Endothelial cell of umbilical vein (primary cell): Measurements from ENCODE around the gene ZC3H6. TPM values are rescaled to one million over a fixed set of nuclear protein-coding genes. Genes with fewer than 3 reads are reported as not detected.

Experiments
- BruUV-seq: library from RNA; stranded (reverse); fragments of 400-500 nt; replicated peaks from 2 replicates; lab custom pipeline; 2021; lab: Mats Ljungman, UMichigan
- CTCF ChIA-PET: fragments of 300-600, 350-600 bp; sonication (Branson Sonifier 250); formaldehyde crosslinking; loops from one replicate; lab custom pipeline; 2021; ENCODE audit warnings: antibody characterized with exemption, inconsistent platforms; lab: Charles Lee
- POLR2A ChIA-PET: fragments of 300-600, 350-600 bp; sonication (Branson Sonifier 250); formaldehyde crosslinking; loops from one replicate; lab custom pipeline; 2021; ENCODE audit warnings: antibody characterized with exemption, inconsistent platforms; lab: Charles Lee
- DNase-seq: peaks from one replicate; pipeline ENCODE4 v3.0.0-alpha.2; 2011; ENCODE audit warnings: low read depth, low spot score
- FAIRE-seq: peaks from 2 replicates; lab custom pipeline; 2011; peaks lifted over from hg19 to GRCh38; lab: Jason Lieb, UNC
- H2AFZ ChIP-seq: 2 replicates; pipeline ENCODE4 v1.6.0; 2012; ENCODE audit warnings: low read depth, low read length, control low read depth, inconsistent platforms
- H3K27ac ChIP-seq: 2 replicates; pipeline ENCODE4 v1.5.1; 2011; ENCODE audit warnings: low read depth, mild to moderate bottlenecking, control low read depth, low read length, moderate library complexity; ENCODE audit not compliant: insufficient read depth
- H3K27me3 ChIP-seq, 2 experiments: 2 replicates each; pipeline versions ENCODE4 v1.6.0 to v1.6.1; 2011; ENCODE audit warnings: low read length in 2 of 2, mixed read lengths in 1 of 2; ENCODE audit not compliant: control insufficient read depth in 2 of 2, insufficient read depth in 2 of 2
- H3K36me3 ChIP-seq, 2 experiments: 2 replicates in 1 of 2; 3 replicates in 1 of 2; pipeline ENCODE4 v1.5.1; 2011; ENCODE audit warnings: low read length in 2 of 2, mild to moderate bottlenecking in 1 of 2, moderate library complexity in 1 of 2; ENCODE audit not compliant: control insufficient read depth in 2 of 2, insufficient read depth in 2 of 2; ENCODE audit errors: extremely low read depth in 1 of 2
- H3K4me1 ChIP-seq: 3 replicates; pipeline ENCODE4 v1.5.1; 2011; ENCODE audit warnings: mild to moderate bottlenecking, low read length; ENCODE audit not compliant: control insufficient read depth, insufficient read depth; ENCODE audit errors: extremely low read depth
- H3K4me2 ChIP-seq: 2 replicates; pipeline ENCODE4 v1.6.1; 2011; ENCODE audit warnings: low read length, control low read depth, mixed read lengths; ENCODE audit not compliant: insufficient read depth
- H3K4me3 ChIP-seq, 3 experiments: fragments of 200-600 bp in 1 of 3; sonication (generic), shearing (Covaris generic) in 1 of 3; replicated peaks in 1 of 3; 2 replicates each; pipeline ENCODE4 v1.5.1; 2011 to 2016; ENCODE audit warnings: control low read depth in 3 of 3, low read length in 3 of 3, mild to moderate bottlenecking in 2 of 3, inconsistent platforms in 1 of 3, low read depth in 1 of 3, moderate library complexity in 1 of 3; ENCODE audit not compliant: insufficient read depth in 1 of 3
- H3K79me2 ChIP-seq: 2 replicates; pipeline ENCODE4 v1.6.0; 2012; ENCODE audit warnings: low read length, inconsistent platforms; ENCODE audit not compliant: control insufficient read depth, insufficient read depth
- H3K9ac ChIP-seq: replicated peaks from 2 replicates; pipeline ENCODE3; 2011; ENCODE audit warnings: low read length, control low read depth; ENCODE audit not compliant: insufficient read depth; ENCODE audit errors: extremely low read depth
- H3K9me1 ChIP-seq: replicated peaks from 3 replicates; pipeline ENCODE4 v1.6.0; 2011; ENCODE audit warnings: mild to moderate bottlenecking, low read length; ENCODE audit not compliant: control insufficient read depth, insufficient read depth; ENCODE audit errors: extremely low read depth
- H3K9me3 ChIP-seq: replicated peaks from 2 replicates; pipeline ENCODE4 v1.5.1; 2012; ENCODE audit warnings: low read length, inconsistent platforms; ENCODE audit not compliant: control insufficient read depth, insufficient read depth
- H4K20me1 ChIP-seq: replicated peaks from 2 replicates; pipeline ENCODE3; 2011; ENCODE audit warnings: mild to moderate bottlenecking, low read length; ENCODE audit not compliant: control insufficient read depth, insufficient read depth; ENCODE audit errors: extremely low read depth
- CTCF ChIP-seq, 2 donors: IDR thresholded peaks; 1 replicate in 1 of 2; 2 replicates in 1 of 2; pipeline ENCODE4 v1.5.1; 2011; ENCODE audit warnings: low read length in 2 of 2, mild to moderate bottlenecking in 2 of 2, moderate library complexity in 2 of 2, control low read depth in 1 of 2, inconsistent platforms in 1 of 2, low read depth in 1 of 2; ENCODE audit not compliant: insufficient read depth in 1 of 2; ENCODE audit errors: extremely low read depth in 1 of 2
- EZH2 ChIP-seq: IDR thresholded peaks from 2 replicates; pipeline ENCODE4 v1.6.1; 2012; ENCODE audit warnings: borderline replicate concordance, low read depth, mild to moderate bottlenecking, moderate library complexity, low read length, inconsistent platforms; ENCODE audit not compliant: severe bottlenecking
- FOS ChIP-seq: IDR thresholded peaks from 2 replicates; pipeline ENCODE4 v1.6.1; 2011; ENCODE audit warnings: mild to moderate bottlenecking, low read length, moderate library complexity, borderline replicate concordance; ENCODE audit not compliant: insufficient read depth
- GATA2 ChIP-seq: IDR thresholded peaks from 2 replicates; pipeline ENCODE4 v1.7.0; 2011; ENCODE audit warnings: low read depth, mild to moderate bottlenecking, moderate library complexity, mixed read lengths, low read length; ENCODE audit not compliant: insufficient read length, insufficient read depth
- JUN ChIP-seq: IDR thresholded peaks from 2 replicates; pipeline ENCODE4 v1.6.1; 2011; ENCODE audit warnings: borderline replicate concordance, low read depth; ENCODE audit not compliant: insufficient read length, insufficient read depth
- MYC ChIP-seq: IDR thresholded peaks from one replicate; pipeline ENCODE4 v1.6.1; 2011; ENCODE audit warnings: mild to moderate bottlenecking, low read depth, low read length
- POLR2A ChIP-seq: IDR thresholded peaks from 2 replicates; pipeline ENCODE4 v1.6.1; 2012; ENCODE audit warnings: low read depth, mild to moderate bottlenecking, control low read depth, low read length
- POLR2AphosphoS5 ChIP-seq: IDR thresholded peaks from 2 replicates; pipeline ENCODE4 v1.6.1; 2012; ENCODE audit warnings: low read depth, mild to moderate bottlenecking, control low read depth, low read length, moderate library complexity; ENCODE audit not compliant: insufficient read depth
- dilution Hi-C: fragments of 300-500 bp; cut with MboI; formaldehyde crosslinking; loops from one replicate; pipeline ENCODE4 v1.15.0; 2019; ENCODE audit warnings: low sequenced_read_pairs; ENCODE audit not compliant: extremely low pct_ligation_motif_present
- intact Hi-C: fragments of 100-400 bp; cut with micrococcal nuclease; formaldehyde crosslinking; loops from one replicate; pipeline ENCODE4 v1.10.0; 2022
- polyA plus RNA-seq, 4 experiments: library from polyadenylated mRNA; depleted of rRNA in 3 of 4; stranded (reverse) in 3 of 4; unstranded in 1 of 4; fragments of >200 nt; gene quantifications; 2 replicates each; pipeline versions ENCODE4 v1.2.1 to v1.2.3, GENCODE V29; 2011 to 2012; ENCODE audit warnings: missing spikeins in 1 of 4
- total RNA-seq: library from RNA; stranded (reverse); gene quantifications from 2 replicates; pipeline ENCODE4 v1.2.3, GENCODE V29; 2021
- TF ChIP-seq, protein P1 (sequence below): IDR thresholded peaks from 2 replicates; pipeline ENCODE4 v1.6.1; 2011; ENCODE audit not compliant: insufficient read depth, insufficient read length

The ZC3H6 gene
- total and polyA plus RNA-seq, 2 donors (not counting 3 experiments of a cell fraction or from before 2014, with no cell fraction given): 0.46 to 3.0 TPM

GRCh38 chr2:112229348-112229747 lies 46.0 kb upstream of the ZC3H6 start:
- no peak overlapping the region for H2AFZ ChIP-seq
- H3K9me1 ChIP-seq: no peaks in the 10 kb centered on the region
- dilution Hi-C loops: no loop called here
- H3K4me2 ChIP-seq: no peak overlapping the region
- H3K27me3 ChIP-seq: no peaks in the 10 kb centered on the region
- TF ChIP-seq POLR2AphosphoS5: no peak
- no peak for TF ChIP-seq CTCF (IDR thresholded peaks at IDR 0.05; ENCODE audit: extremely low read depth in 1 of 2, insufficient read depth in 1 of 2, low read depth in 1 of 2, low read length in 2 of 2)
- TF ChIP-seq, protein P1, sequence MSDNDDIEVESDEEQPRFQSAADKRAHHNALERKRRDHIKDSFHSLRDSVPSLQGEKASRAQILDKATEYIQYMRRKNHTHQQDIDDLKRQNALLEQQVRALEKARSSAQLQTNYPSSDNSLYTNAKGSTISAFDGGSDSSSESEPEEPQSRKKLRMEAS: no peak
- TF ChIP-seq JUN: no peak
- TF ChIP-seq FOS: no peak
- no peak for TF ChIP-seq GATA2
- no peak for TF ChIP-seq EZH2
- TF ChIP-seq MYC: no peak
- TF ChIP-seq POLR2A: no peak
- DNase-seq: peak; percentile 7
- CTCF ChIA-PET: no interaction called here
- no peak for FAIRE-seq
- POLR2A ChIA-PET: no interaction called here
- no peaks in the 10 kb centered on the region for H3K9me3 ChIP-seq
- H3K4me1 ChIP-seq: no peaks in the 10 kb centered on the region
- H4K20me1 ChIP-seq: no peaks in the 10 kb centered on the region
- no peak overlapping the region for H3K4me3 ChIP-seq
- no TSS peak for BruUV-seq
- no peaks in the 10 kb centered on the region for H3K79me2 ChIP-seq
- H3K27ac ChIP-seq: no peak overlapping the region
- no peak overlapping the region for H3K9ac ChIP-seq
- intact Hi-C loops: no loop called here
- H3K36me3 ChIP-seq: no peaks in the 10 kb centered on the region
